UCSD-AML1 (cell line): ENCODE data around the gene TP53TG3B.
"Not testable (repeated sequence)": the region's sequence is repeated elsewhere in the genome, so short reads cannot be mapped to it uniquely, and the experiment has no call there.

Experiments used
- DNase-seq: peaks from one replicate; lab custom pipeline; 2025; ENCODE audit not compliant: unreplicated experiment; lab: John Stamatoyannopoulos, UW

Gene TP53TG3B, protein sequence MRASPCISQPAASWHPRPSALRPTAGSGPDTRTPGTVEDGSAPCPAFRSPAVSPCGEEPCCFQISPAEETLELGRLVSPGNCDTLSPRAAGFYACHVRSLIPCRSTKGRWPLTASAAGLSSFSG

DNA sequence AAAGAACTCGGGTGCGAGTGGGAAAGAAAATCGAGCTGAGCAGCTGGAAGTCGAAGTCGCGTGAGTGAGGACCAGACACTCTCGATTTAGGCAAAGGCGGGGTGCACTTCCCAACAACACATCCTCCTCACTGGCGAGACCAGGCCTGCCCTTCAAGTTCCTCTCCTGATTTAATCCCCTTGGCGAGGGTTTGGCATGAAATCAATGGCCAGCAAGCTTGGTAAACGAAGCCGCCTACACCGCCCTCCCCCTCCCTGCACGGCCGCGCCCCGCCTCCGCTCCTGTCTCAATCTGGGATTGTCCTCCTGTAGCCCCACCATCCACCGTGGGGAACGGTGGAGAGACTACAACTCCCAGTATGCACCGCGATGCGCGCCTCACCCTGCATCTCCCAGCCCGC is at the start of gene TP53TG3B:
Gene TP53TG3B (plus strand): TSS at position 301 of the 400 bp plus-strand sequence. CDS start 68 bp downstream, at position 369.
- not testable (repeated sequence) for DNase-seq

DNA sequence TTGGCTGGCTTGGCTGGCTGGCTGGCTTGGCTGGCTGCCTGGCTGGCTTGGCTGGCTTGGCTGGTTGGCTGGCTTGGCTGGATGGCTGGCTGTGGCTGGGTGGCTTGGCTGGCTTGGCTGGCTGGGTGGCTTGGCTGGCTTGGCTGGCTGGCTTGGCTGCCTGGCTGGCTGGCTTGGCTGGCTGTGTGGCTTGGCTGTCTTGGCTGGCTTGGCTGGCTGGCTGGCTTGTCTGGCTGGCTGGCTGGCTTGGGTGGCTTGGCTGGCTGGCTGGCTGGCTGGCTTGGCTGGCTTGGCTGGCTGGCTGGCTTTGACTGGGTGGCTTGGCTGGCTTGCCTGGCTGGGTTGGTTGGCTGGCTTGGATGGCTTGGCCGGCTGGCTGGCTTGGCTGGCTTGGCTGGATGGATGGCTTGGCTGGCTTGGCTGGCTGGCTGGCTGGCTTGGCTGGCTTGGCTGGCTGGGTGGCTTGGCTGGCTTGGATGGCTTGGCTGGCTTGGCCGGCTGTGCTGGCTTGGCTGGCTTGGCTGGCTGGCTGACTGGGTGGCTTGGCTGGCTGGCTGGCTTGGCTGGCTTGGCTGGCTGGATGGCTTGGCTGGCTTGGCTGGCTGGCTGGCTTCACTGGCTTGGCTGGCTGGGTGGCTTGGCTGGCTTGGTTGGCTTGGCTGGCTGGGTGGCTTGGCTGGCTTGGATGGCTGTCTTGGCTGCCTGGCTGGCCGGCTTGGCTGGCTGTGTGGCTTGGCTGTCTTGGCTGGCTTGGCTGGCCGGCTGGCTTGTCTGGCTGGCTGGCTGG is 24.2 kb upstream of the TP53TG3B start:
- DNase-seq, result not testable (repeated sequence)

DNA sequence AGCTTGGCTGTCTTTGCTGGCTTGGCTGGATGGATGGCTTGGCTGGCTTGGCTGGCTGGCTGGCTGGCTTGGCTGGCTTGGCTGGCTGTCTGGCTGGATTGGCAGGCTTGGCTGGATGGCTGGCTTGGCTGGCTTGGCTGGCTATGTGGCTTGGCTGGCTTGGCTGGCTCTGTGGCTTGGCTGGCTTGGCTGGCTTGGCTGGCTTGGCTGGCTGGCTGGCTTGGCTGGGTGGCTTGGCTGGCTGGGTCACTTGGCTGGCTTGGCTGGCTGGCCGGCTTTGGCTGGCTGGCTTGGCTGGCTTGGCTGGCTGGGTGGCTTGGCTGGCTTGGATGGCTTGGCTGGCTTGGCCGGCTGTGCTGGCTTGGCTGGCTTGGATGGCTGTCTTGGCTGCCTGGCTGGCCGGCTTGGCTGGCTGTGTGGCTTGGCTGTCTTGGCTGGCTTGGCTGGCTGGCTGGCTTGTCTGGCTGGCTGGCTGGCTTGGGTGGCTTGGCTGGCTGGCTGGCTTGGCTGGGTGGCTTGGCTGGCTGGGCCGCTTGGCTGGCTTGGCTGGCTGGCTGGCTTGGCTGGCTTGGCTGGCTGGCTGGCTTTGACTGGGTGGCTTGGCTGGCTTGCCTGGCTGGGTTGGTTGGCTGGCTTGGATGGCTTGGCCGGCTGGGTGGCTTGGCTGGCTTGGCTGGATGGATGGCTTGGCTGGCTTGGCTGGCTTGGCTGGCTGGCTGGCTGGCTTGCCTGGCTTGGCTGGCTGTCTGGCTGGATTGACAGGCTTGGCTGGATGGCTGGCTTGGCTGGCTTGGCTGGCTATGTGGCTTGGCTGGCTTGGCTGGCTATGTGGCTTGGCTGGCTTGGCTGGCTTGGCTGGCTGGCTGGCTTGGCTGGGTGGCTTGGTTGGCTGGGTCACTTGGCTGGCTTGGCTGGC is 22.8 kb upstream of the TP53TG3B start:
- not testable (repeated sequence) for DNase-seq

DNA sequence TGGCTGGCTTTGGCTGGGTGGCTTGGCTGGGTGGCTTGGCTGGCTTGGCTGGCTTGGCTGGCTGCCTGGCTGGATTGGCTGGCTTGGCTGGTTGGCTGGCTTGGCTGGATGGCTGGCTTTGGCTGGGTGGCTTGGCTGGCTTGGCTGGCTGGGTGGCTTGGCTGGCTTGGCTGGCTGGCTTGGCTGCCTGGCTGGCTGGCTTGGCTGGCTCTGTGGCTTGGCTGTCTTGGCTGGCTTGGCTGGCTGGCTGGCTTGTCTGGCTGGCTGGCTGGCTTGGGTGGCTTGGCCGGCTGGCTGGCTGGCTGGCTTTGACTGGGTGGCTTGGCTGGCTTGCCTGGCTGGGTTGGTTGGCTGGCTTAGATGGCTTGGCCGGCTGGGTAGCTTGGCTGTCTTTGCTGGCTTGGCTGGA is 22.1 kb upstream of the TP53TG3B start:
- DNase-seq, result not testable (repeated sequence)

DNA sequence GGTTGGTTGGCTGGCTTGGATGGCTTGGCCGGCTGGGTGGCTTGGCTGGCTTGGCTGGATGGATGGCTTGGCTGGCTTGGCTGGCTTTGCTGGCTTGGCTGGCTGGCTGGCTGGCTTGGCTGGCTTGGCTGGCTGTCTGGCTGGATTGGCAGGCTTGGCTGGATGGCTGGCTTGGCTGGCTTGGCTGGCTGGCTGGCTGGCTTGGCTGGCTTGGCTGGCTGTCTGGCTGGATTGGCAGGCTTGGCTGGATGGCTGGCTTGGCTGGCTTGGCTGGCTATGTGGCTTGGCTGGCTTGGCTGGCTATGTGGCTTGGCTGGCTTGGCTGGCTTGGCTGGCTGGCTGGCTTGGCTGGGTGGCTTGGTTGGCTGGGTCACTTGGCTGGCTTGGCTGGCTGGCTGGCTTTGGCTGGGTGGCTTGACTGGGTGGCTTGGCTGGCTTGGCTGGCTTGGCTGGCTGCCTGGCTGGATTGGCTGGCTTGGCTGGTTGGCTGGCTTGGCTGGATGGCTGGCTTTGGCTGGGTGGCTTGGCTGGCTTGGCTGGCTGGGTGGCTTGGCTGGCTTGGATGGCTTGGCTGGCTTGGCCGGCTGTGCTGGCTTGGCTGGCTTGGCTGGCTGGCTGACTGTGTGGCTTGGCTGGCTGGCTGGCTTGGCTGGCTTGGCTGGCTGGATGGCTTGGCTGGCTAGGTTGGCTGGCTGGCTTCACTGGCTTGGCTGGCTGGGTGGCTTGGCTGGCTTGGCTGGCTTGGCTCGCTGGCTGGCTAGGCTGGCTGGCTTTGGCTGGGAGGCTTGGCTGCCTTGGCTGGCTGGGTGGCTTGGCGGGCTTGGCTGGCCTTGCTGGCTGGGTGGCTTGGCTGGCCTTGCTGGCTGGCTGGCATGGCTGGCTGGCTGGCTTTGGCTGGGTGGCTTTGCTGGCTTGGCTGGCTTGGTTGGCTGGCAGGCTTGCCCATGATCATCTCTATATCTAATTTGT is 21.3 kb upstream of the TP53TG3B start:
- DNase-seq, result not testable (repeated sequence)
